Tibial artery (tissue), 4 donors: ENCODE results near the gene RASGRP3.

Experiments used
- DNase-seq, 2 donors: peaks; one replicate each; pipeline ENCODE4 v3.0.0-alpha.2; 2019
- H3K27ac ChIP-seq, 2 donors: fragments of 200-600 bp; sonication (generic) in 1 of 2; 1 replicate in 1 of 2; 2 replicates in 1 of 2; pipeline ENCODE4 v1.5.1; 2018 to 2019; ENCODE audit warnings: mild to moderate bottlenecking in 1 of 2
- H3K27me3 ChIP-seq, 2 donors: fragments of 200-600 bp; sonication (generic) in 1 of 2; one replicate each; pipeline versions ENCODE4 v1.5.1 to v1.6.0; 2016 to 2019
- H3K36me3 ChIP-seq, 3 donors: fragments of 200-600 bp; sonication (generic) in 2 of 3; one replicate each; pipeline ENCODE4 v1.5.1; 2016 to 2019; ENCODE audit warnings: mild to moderate bottlenecking in 2 of 3
- H3K4me1 ChIP-seq, 4 donors: fragments of 200-600 bp; sonication (generic) in 2 of 4; 1 replicate in 3 of 4; 2 replicates in 1 of 4; pipeline ENCODE4 v1.5.1; 2016 to 2019
- H3K4me3 ChIP-seq, 2 donors: fragments of 200-600 bp; sonication (generic) in 1 of 2; 1 replicate in 1 of 2; 2 replicates in 1 of 2; pipeline ENCODE4 v1.5.1; 2018 to 2019; ENCODE audit warnings: mild to moderate bottlenecking in 2 of 2
- H3K9me3 ChIP-seq, 3 donors: fragments of 200-600 bp; sonication (generic) in 1 of 3; one replicate each; pipeline ENCODE4 v1.5.1; 2016 to 2019
- intact Hi-C: fragments of 100-400 bp; cut with DNase I; formaldehyde crosslinking; loops from one replicate; pipeline ENCODE4 v1.15.0; 2023; ENCODE audit warnings: low total_unique reads
- TF ChIP-seq, protein P1 (sequence below), 2 experiments: fragments of 200-600 bp in 1 of 2; fragments of 450-650 bp in 1 of 2; IDR thresholded peaks; one replicate each; pipeline ENCODE4 v1.5.1; 2017 to 2019; ENCODE audit warnings: antibody characterized with exemption in 2 of 2, mild to moderate bottlenecking in 1 of 2, moderate library complexity in 1 of 2

Gene RASGRP3

DNA sequence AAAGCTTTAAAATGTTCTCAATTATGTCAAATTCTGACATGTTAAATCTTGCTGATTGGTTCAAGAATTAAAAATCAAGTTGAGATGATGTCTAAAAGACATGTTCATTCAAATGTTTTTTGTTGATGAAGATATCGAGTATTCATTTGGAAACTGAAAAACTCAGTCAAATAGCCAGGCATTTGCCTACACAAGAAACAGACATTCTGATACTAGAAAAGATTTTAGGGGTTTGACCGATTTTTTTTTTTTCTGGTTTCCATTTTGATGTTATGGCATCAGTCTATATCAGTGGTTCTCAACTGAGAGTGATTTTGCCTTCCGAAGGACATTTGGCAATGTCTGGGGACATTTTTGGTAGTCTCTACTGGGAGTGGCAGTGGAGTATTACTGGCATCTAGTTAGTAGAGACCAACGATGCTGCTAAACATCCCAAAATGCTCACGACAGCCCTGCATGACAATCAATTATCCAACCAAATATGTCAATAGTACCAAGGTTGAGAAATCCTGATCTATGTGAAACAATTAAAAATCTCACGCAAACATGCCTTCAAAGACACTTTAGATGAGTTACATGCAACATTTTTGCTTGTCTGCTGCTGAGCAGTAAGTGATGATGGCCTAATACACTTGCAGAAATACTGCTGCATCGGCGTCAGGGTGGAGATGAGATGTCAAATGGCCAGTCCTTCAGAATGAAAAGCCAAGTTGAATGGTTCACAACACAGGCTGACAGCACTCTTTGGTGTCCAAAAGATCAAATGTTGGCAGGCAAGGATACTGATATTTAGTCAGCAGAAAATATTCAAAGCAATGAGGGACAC lies 12.5 kb downstream of the RASGRP3 start:
- TF ChIP-seq, protein P1, sequence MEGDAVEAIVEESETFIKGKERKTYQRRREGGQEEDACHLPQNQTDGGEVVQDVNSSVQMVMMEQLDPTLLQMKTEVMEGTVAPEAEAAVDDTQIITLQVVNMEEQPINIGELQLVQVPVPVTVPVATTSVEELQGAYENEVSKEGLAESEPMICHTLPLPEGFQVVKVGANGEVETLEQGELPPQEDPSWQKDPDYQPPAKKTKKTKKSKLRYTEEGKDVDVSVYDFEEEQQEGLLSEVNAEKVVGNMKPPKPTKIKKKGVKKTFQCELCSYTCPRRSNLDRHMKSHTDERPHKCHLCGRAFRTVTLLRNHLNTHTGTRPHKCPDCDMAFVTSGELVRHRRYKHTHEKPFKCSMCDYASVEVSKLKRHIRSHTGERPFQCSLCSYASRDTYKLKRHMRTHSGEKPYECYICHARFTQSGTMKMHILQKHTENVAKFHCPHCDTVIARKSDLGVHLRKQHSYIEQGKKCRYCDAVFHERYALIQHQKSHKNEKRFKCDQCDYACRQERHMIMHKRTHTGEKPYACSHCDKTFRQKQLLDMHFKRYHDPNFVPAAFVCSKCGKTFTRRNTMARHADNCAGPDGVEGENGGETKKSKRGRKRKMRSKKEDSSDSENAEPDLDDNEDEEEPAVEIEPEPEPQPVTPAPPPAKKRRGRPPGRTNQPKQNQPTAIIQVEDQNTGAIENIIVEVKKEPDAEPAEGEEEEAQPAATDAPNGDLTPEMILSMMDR (IDR thresholded peaks at IDR 0.05), result no peak
- no peak overlapping the region for H3K4me3 ChIP-seq
- H3K4me1 ChIP-seq, result peaks cover 0 to 17% (median 2%) of the 10 kb centered on the region in 4 donors
- no peak for DNase-seq
- no peak overlapping the region for H3K27ac ChIP-seq
- intact Hi-C loops, result no loop called here
- no peaks in the 10 kb centered on the region for H3K36me3 ChIP-seq
- peaks cover 0 to 11% (median 7%) of the 10 kb centered on the region in 3 donors for H3K9me3 ChIP-seq
- H3K27me3 ChIP-seq, result no peaks in the 10 kb centered on the region

DNA sequence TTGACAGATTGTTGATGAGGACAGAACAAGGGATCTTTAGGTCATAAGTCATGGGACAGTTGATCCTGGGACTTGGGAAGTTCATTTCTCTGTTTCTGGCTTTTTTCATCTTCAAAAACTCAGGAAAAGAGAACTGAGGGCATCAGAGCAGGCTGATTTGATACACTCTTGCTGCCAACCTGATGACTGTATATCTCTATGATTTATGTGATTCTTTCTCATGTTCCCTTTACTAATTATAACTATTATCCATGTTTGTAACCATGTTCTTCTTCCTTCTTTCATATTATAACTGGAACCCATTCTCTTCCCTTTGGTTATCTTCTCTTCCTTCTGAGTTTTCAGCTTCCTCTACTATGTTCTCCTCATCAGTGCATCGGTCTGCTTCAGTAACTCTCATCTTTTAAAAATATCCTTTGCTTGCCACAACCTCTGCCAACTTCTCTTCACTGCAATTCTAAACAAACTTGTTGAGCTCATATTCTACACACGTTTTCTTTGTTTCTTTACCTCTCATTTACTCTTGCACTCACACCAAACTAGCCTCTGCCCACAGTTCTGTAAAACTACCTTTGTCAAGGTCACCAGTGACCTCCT lies 13.5 kb downstream of the RASGRP3 start:
- Histone ChIP-seq H3K4me1 (peaks cover 0 to 7% (median 0%) of the 10 kb centered on the region in 4 donors), H3K27ac (no peak overlapping the region), H3K9me3 (peaks cover 0 to 11% (median 7%) of the 10 kb centered on the region in 3 donors), H3K27me3 (no peaks in the 10 kb centered on the region), H3K4me3 (no peak overlapping the region), H3K36me3 (no peaks in the 10 kb centered on the region)
- intact Hi-C loops, result no loop called here
- DNase-seq, result no peak
- TF ChIP-seq, protein P1 (IDR thresholded peaks at IDR 0.05), result no peak

DNA sequence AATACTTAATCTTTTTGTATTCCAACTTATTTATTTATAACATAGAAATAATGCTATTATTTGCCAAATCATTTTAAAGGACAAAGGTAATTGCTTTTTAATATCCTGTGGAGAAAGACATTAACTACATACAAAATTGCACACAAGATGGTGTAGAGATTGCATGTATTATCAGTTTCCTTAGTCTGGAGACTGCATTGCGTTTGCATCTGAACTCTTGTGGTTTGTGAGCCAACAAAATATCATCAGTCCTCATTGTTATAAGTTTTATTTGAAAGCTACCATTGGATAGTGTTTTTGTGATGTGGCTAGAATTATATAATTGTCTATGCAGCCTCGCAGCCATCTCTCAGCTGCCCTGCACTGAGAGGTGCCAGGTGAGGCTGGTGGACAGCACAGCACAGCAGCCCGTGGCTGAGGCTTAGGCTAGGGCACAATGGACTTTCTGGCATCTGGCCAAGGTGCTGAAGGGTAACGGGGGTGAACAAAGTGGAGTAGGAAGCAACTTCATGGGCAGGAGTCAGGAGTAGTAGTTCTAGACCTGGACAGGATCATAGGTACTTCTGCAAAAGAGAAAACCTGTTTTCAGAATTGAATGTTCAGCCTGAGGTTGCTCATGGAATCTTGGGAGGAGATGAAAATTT lies 15.1 kb downstream of the RASGRP3 start:
- Histone ChIP-seq H3K4me3 (no peak overlapping the region), H3K27ac (no peak overlapping the region), H3K36me3 (no peaks in the 10 kb centered on the region), H3K27me3 (no peaks in the 10 kb centered on the region), H3K9me3 (peaks cover 0 to 6% (median 3%) of the 10 kb centered on the region in 3 donors), H3K4me1 (peaks cover 0 to 5% (median 0%) of the 10 kb centered on the region in 4 donors)
- intact Hi-C loops, result no loop called here
- TF ChIP-seq, protein P1 (IDR thresholded peaks at IDR 0.05), result no peak
- no peak for DNase-seq

DNA sequence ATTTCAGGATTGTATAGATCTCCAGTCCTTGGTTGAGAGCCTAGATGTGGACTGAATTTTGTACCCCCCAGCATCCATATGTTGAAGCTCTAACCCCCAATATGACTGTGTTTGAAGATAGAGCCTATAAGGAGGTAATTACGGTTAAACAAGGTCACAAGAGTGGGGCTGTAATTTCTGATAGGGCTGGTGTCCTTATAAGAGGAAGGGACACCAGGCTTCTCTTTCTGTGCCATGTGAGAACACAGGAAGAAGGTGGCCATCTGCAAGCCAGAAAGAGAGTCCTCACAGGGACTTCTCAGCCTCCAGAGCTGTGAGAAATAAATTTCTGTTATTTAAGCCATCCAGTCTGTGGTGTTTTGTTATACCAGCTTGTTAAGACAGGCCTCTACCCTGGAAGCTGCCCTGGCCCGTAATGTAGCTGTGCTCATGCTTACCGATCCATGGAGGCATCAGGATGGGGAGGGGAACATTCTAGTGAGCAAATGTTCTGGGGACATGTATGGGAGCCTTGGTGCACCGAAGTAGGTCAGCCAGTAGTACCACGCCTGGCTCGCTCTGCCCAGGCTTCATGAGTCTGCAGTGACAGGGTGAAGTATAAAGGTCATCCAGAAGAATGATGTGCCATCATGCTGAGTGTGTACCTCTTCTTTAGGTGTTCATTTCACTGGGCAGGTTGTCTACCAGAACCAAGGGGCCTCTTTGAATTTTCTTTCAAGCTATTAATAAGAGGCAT lies 16.1 kb downstream of the RASGRP3 start:
- Histone ChIP-seq H3K27ac (no peak overlapping the region), H3K4me3 (no peak overlapping the region), H3K27me3 (no peaks in the 10 kb centered on the region), H3K36me3 (no peaks in the 10 kb centered on the region), H3K4me1 (peaks cover 0 to 6% (median 0%) of the 10 kb centered on the region in 4 donors), H3K9me3 (no peaks in the 10 kb centered on the region)
- intact Hi-C loops, result no loop called here
- TF ChIP-seq, protein P1 (IDR thresholded peaks at IDR 0.05), result no peak
- DNase-seq, result no peak

DNA sequence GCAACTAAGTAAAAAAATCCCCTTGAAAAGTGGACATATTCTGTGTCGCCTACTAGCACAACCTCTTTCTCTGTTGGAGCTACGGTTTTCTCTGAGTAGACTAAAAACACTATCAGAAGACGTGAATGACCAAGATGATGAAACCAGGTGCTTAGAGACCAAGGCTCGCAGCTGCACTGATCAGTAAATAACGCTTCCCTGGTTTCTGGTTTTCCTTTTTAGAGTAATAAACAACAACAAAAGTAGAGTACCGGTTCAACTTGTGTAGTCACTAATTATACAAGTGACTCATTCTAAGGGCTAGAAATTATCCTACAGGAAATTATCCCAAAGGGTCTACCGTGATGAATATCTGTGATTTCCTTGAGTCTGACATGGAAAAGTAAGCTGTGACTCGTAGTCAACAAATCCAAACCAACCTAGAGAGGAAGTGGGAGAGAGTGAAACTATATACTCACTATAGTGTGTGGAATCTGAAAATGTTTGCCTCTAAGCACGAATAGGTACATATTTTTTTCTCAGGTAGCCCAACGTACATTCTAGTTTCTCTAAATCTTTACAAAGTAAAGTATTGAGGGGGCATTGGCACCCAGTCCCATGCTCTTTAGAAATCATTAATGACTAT lies 17.8 kb downstream of the RASGRP3 start:
- H3K27me3 ChIP-seq, result no peaks in the 10 kb centered on the region
- intact Hi-C loops, result no loop called here
- no peaks in the 10 kb centered on the region for H3K36me3 ChIP-seq
- H3K4me1 ChIP-seq, result peaks cover 0 to 6% (median 0%) of the 10 kb centered on the region in 4 donors
- H3K27ac ChIP-seq, result no peak overlapping the region
- no peaks in the 10 kb centered on the region for H3K9me3 ChIP-seq
- DNase-seq, result no peak
- H3K4me3 ChIP-seq, result no peak overlapping the region
- TF ChIP-seq, protein P1 (IDR thresholded peaks at IDR 0.05), result no peak
